SU-DHL-6 (cell line): ENCODE results near the gene NTN5.
"Not testable (repeated sequence)": the region's sequence is repeated elsewhere in the genome, so short reads cannot be mapped to it uniquely, and the experiment has no call there.

Source experiments
- H2AFZ ChIP-seq: fragments of 200-600 bp; sonication (generic); 2 replicates; pipeline ENCODE4 v1.6.1; 2014; ENCODE audit warnings: low read depth, mild to moderate bottlenecking, moderate library complexity, mixed read lengths, antibody characterized with exemption, low read length; ENCODE audit not compliant: severe bottlenecking
- H3F3A ChIP-seq: fragments of 200-600 bp; shearing (Covaris generic); 2 replicates; pipeline ENCODE4 v1.6.0; 2016; ENCODE audit warnings: antibody characterized with exemption, mild to moderate bottlenecking; ENCODE audit not compliant: insufficient read depth
- H3K27ac ChIP-seq: fragments of 200-600 bp; sonication (generic); 2 replicates; pipeline ENCODE4 v1.5.1; 2016; ENCODE audit warnings: low read depth, mild to moderate bottlenecking, low read length, moderate library complexity, mixed read lengths
- H3K27me3 ChIP-seq: fragments of 200-600 bp; sonication (generic), shearing (Covaris generic); 2 replicates; pipeline ENCODE4 v1.6.0; 2014; ENCODE audit warnings: mild to moderate bottlenecking, low read length
- H3K36me3 ChIP-seq: fragments of 200-600 bp; sonication (generic); 2 replicates; pipeline ENCODE4 v1.6.1; 2014; ENCODE audit warnings: mild to moderate bottlenecking, low read length, mixed read lengths
- H3K4me2 ChIP-seq: fragments of 300-600, 200-600 bp; shearing (Covaris generic), sonication (generic); 2 replicates; pipeline ENCODE4 v1.6.0; 2014; ENCODE audit warnings: low read length, low read depth, mild to moderate bottlenecking; ENCODE audit not compliant: poor library complexity, severe bottlenecking
- H3K4me3 ChIP-seq: fragments of 200-600 bp; sonication (generic); 2 replicates; pipeline ENCODE4 v1.5.1; 2014; ENCODE audit warnings: antibody characterized with exemption, low read length, mild to moderate bottlenecking, mixed read lengths; ENCODE audit not compliant: insufficient read depth, poor library complexity, severe bottlenecking
- H3K79me2 ChIP-seq: fragments of 200-600 bp; sonication (generic); 2 replicates; pipeline ENCODE4 v1.6.1; 2014; ENCODE audit warnings: mild to moderate bottlenecking, low read length, moderate library complexity; ENCODE audit not compliant: insufficient read depth
- H3K9ac ChIP-seq: fragments of 200-600 bp; sonication (generic); 2 replicates; pipeline ENCODE4 v1.7.0; 2014; ENCODE audit warnings: mild to moderate bottlenecking, low read length
- H3K9me2 ChIP-seq: fragments of 200-600 bp; sonication (generic); replicated peaks from 2 replicates; pipeline ENCODE4 v1.6.1; 2014; ENCODE audit warnings: low read length; ENCODE audit not compliant: insufficient read depth
- H3K9me3 ChIP-seq: fragments of 200-600 bp; sonication (generic); 2 replicates; pipeline ENCODE4 v1.6.1; 2014; ENCODE audit warnings: low read length, mixed read lengths; ENCODE audit not compliant: insufficient read depth
- H4K20me1 ChIP-seq: fragments of 200-600 bp; sonication (generic); 2 replicates; pipeline ENCODE4 v1.6.1; 2014; ENCODE audit warnings: low read depth, mild to moderate bottlenecking, antibody characterized with exemption, low read length, moderate library complexity, mixed read lengths
- EZH2phosphoT487 ChIP-seq: fragments of 200-600 bp; sonication (generic), shearing (Covaris generic); conservative IDR thresholded peaks from 2 replicates; pipeline ENCODE4 v1.6.1; 2018; ENCODE audit warnings: mild to moderate bottlenecking, antibody characterized with exemption, low read length, moderate library complexity, mixed read lengths
- TF ChIP-seq, protein P1 (sequence below): fragments of 200-600 bp; sonication (generic); IDR thresholded peaks from one replicate; pipeline ENCODE4 v1.5.1; 2017; ENCODE audit warnings: antibody characterized with exemption, mild to moderate bottlenecking, low read length, moderate library complexity; ENCODE audit not compliant: insufficient read depth, poor library complexity, severe bottlenecking

Gene NTN5

DNA sequence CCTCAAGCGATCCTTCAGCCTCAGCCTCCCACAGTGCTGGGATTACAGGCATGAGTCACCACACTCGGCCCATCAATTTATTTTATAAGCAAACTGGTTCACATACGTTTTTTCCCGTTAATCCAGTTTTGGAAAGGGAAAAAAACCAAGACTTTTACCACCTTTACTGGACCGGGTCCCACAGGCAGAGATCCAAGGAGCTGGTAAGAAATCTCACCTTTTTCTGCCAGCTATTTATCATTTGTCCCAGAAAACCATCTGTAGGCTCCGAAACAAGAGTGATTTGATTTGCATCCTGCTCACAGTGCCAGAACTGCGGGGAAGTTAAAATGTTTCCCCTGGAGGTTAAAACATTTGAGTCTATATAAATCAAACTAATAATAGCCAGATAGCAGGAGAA lies 16.6 kb upstream of the NTN5 start:
- no peak overlapping the region for H3K27ac ChIP-seq
- H3K79me2 ChIP-seq: no peaks in the 10 kb centered on the region
- no peak for TF ChIP-seq EZH2phosphoT487
- TF ChIP-seq, protein P1, sequence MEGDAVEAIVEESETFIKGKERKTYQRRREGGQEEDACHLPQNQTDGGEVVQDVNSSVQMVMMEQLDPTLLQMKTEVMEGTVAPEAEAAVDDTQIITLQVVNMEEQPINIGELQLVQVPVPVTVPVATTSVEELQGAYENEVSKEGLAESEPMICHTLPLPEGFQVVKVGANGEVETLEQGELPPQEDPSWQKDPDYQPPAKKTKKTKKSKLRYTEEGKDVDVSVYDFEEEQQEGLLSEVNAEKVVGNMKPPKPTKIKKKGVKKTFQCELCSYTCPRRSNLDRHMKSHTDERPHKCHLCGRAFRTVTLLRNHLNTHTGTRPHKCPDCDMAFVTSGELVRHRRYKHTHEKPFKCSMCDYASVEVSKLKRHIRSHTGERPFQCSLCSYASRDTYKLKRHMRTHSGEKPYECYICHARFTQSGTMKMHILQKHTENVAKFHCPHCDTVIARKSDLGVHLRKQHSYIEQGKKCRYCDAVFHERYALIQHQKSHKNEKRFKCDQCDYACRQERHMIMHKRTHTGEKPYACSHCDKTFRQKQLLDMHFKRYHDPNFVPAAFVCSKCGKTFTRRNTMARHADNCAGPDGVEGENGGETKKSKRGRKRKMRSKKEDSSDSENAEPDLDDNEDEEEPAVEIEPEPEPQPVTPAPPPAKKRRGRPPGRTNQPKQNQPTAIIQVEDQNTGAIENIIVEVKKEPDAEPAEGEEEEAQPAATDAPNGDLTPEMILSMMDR: no peak
- H2AFZ ChIP-seq: no peak overlapping the region
- H3K9ac ChIP-seq: no peak overlapping the region
- H3K27me3 ChIP-seq: no peaks in the 10 kb centered on the region
- H3K36me3 ChIP-seq: no peaks in the 10 kb centered on the region
- no peaks in the 10 kb centered on the region for H3K9me2 ChIP-seq
- H3K4me2 ChIP-seq: no peak overlapping the region
- H3F3A ChIP-seq: no peaks in the 10 kb centered on the region
- H3K4me3 ChIP-seq: no peak overlapping the region
- H3K9me3 ChIP-seq: no peaks in the 10 kb centered on the region
- H4K20me1 ChIP-seq: no peaks in the 10 kb centered on the region

DNA sequence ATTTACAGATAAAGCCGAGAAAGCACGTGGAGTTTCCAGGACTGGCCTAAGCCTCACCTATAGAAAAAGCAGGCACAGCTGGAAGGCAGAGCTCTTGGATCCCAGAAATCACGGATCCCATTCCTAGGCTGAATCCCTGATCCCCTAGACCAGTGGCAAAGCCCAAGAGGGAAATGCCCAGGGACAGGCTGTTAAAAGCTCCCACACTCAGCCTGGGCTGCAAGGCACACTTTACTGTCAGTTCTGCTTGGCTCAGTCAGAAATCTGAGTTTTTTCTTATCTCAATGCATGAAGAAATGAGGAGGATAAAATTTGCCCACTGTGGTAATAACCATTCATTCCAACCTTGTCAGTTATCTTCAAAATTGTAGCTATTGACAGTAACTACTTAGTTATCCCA lies 15.0 kb upstream of the NTN5 start:
- Histone ChIP-seq H4K20me1 (no peaks in the 10 kb centered on the region), H3K27ac (no peak overlapping the region), H3K9me2 (no peaks in the 10 kb centered on the region), H3K36me3 (no peaks in the 10 kb centered on the region), H3K9ac (no peak overlapping the region), H3K4me2 (no peak overlapping the region), H2AFZ (no peak overlapping the region), H3K9me3 (no peaks in the 10 kb centered on the region), H3K4me3 (no peak overlapping the region), H3K27me3 (no peaks in the 10 kb centered on the region), H3K79me2 (no peaks in the 10 kb centered on the region), H3F3A (no peaks in the 10 kb centered on the region)
- no peak for TF ChIP-seq EZH2phosphoT487
- TF ChIP-seq, protein P1: no peak

DNA sequence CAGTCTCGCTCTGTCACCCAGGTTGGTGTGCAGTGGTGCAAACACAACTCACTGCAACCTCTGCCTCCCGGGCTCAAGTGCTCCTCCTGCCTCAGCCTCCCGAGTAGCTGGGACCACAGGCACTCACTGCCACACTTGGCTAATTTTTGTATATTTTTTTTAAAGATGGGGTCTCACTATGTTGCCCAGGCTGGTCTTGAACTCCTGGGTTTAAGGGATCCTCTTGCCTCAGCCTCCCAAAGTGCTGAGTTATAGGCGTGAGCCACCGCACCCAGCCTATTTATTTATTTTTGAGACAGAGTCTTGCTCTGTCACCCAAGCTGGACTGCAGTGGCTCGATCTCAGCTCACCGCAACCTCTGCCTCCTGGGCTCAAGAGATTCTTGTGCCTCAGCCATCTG lies 13.8 kb upstream of the NTN5 start:
- not testable (repeated sequence) for H3K9me2 ChIP-seq, H3K9me3 ChIP-seq, H4K20me1 ChIP-seq, H3K4me3 ChIP-seq, H2AFZ ChIP-seq, H3K79me2 ChIP-seq, H3K27ac ChIP-seq, H3K36me3 ChIP-seq, H3K27me3 ChIP-seq, H3F3A ChIP-seq, H3K4me2 ChIP-seq, H3K9ac ChIP-seq

DNA sequence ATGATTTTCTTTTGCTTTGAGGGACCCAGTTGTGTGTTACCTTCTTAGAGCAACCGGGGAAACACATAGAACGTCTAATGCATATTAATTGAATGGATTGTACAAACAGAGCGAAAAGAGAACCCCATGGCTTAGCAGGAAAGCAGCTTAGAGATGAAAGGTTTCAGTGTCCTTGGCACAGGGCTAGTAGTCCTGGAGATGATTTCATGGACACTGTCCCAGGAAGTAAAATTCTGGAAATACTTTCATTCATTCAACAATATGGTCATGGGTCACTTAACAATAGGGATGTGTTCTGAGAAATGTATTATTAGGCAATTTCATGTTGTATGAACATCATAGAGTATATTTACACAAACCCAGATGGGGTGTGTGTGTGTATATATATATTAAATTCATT lies 13.3 kb upstream of the NTN5 start:
- Histone ChIP-seq H4K20me1 (no peaks in the 10 kb centered on the region), H3K36me3 (no peaks in the 10 kb centered on the region), H3F3A (no peaks in the 10 kb centered on the region), H3K9me2 (no peaks in the 10 kb centered on the region), H3K79me2 (no peaks in the 10 kb centered on the region), H3K27me3 (no peaks in the 10 kb centered on the region), H3K27ac (no peak overlapping the region), H2AFZ (no peak overlapping the region), H3K9ac (no peak overlapping the region), H3K4me2 (no peak overlapping the region), H3K9me3 (no peaks in the 10 kb centered on the region), H3K4me3 (no peak overlapping the region)
- TF ChIP-seq EZH2phosphoT487: no peak
- TF ChIP-seq, protein P1: no peak
